Duodenal mucosa (tissue), 2 donors: ENCODE results near the gene ARMH3.
"Not testable (repeated sequence)": the region's sequence is repeated elsewhere in the genome, so short reads cannot be mapped to it uniquely, and the experiment has no call there.

Source experiments
- H3K27ac ChIP-seq: one replicate; pipeline ENCODE4 v1.7.0; 2013; ENCODE audit warnings: low read depth, low read length
- H3K27me3 ChIP-seq, 2 donors: one replicate each; pipeline ENCODE4 v1.7.0; 2013; ENCODE audit warnings: low read length in 2 of 2, control low read depth in 1 of 2; ENCODE audit not compliant: insufficient read depth in 2 of 2, control insufficient read depth in 1 of 2
- H3K36me3 ChIP-seq, 2 donors: one replicate each; pipeline ENCODE4 v1.7.0; 2013; ENCODE audit warnings: low read length in 2 of 2, control low read depth in 1 of 2; ENCODE audit not compliant: insufficient read depth in 2 of 2, control insufficient read depth in 1 of 2
- H3K4me1 ChIP-seq, 2 donors: one replicate each; pipeline ENCODE4 v1.7.0; 2013; ENCODE audit warnings: low read length in 2 of 2, control low read depth in 1 of 2; ENCODE audit not compliant: insufficient read depth in 2 of 2, control insufficient read depth in 1 of 2
- H3K4me3 ChIP-seq, 2 donors: one replicate each; pipeline ENCODE4 v1.7.0; 2013; ENCODE audit warnings: low read length in 2 of 2, low read depth in 1 of 2
- H3K9ac ChIP-seq, 2 donors: one replicate each; pipeline ENCODE4 v1.7.0; 2013; ENCODE audit warnings: low read length in 2 of 2, low read depth in 1 of 2
- H3K9me3 ChIP-seq, 2 donors: one replicate each; pipeline ENCODE4 v1.7.0; 2013; ENCODE audit warnings: low read length in 2 of 2, control low read depth in 1 of 2; ENCODE audit not compliant: control insufficient read depth in 1 of 2

The ARMH3 gene

GRCh38 chr10:102046095-102046494 lies 9.9 kb downstream of the ARMH3 start:
- H3K9me3 ChIP-seq, result no peaks in the 10 kb centered on the region
- no peaks in the 10 kb centered on the region for H3K27me3 ChIP-seq
- no peaks in the 10 kb centered on the region for H3K36me3 ChIP-seq
- H3K27ac ChIP-seq, result no peak overlapping the region
- no peak overlapping the region for H3K9ac ChIP-seq
- no peak overlapping the region for H3K4me3 ChIP-seq
- H3K4me1 ChIP-seq, result no peaks in the 10 kb centered on the region

DNA sequence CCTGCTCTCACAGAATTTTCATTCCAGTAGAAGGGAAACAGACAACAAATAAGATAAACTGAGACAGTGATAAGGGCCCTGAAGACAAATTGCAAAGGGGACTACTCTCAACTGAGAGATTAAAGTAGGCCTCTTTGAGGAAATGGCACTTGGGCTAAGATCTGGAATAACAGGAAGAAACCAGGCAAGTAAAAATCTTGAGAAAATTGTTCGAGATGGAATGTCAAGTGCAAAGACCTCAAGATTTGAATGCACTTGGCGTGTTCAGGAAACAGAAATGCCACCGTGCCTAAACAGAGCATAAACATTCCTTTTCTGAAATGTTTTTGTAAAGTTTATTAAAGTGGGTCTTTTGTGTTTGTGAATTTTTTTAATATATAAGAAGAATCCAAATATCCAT lies 10.7 kb downstream of the ARMH3 start:
- H3K9ac ChIP-seq, result no peak overlapping the region
- H3K9me3 ChIP-seq, result no peaks in the 10 kb centered on the region
- H3K4me3 ChIP-seq, result no peak overlapping the region
- no peaks in the 10 kb centered on the region for H3K36me3 ChIP-seq
- H3K27me3 ChIP-seq, result no peaks in the 10 kb centered on the region
- no peak overlapping the region for H3K27ac ChIP-seq
- H3K4me1 ChIP-seq, result no peaks in the 10 kb centered on the region

DNA sequence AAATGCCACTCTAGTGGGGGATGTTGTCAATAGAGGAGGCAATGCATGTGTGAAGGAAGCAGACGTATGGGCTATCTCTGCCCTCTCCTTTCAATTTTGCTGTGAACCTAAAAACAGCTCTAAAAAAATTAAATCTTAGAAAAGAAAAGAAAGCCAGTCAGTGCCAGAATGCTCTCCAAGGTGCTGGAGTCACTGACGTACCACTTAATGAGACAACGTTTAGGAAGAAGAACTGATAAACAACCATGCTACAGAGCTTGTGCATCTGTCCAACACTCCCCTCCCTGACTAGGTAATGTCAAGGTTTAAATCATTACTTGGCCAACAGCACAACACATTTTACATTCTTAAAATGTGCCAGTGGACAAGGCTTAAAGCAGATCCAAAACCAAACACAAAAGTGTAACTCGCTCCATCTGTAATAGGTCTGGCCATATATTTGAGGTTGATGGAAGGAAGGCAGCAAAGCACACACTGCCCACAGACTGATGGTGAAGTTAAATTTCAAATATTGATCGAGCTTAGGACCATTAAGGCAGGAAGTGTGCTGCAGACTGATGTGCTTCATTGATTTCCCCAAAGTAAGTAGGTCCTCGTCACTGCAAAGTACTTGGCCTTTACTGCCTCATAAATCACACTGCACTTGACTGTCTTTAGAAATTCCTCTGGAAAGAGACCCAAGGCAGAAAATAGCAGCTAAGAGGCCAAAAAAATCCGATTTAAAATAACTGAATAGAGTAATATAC lies 15.5 kb downstream of the ARMH3 start:
- peaks cover 4 to 13% of the 10 kb centered on the region in 2 donors for H3K36me3 ChIP-seq
- no peaks in the 10 kb centered on the region for H3K9me3 ChIP-seq
- H3K9ac ChIP-seq, result no peak overlapping the region
- no peak overlapping the region for H3K27ac ChIP-seq
- H3K4me1 ChIP-seq, result no peaks in the 10 kb centered on the region
- no peaks in the 10 kb centered on the region for H3K27me3 ChIP-seq
- no peak overlapping the region for H3K4me3 ChIP-seq

DNA sequence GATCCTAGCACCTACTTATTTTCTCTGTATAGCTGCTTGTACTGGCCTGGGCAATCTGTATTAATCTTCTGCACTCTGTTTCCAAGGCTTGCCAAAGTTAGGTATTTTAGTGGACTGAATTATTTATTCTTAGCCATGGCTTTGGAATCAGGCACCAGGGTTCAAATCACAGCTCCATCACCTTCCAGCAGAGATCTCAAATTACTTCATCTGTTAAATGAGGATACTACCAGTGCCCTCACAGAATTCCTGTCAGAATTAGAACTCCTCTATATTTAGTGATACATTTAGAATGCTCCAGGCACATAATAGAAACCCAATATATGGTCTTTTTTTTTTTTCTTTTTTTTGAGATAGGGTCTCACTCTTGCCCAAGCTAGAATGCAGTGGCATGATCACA lies 17.6 kb downstream of the ARMH3 start:
- H3K36me3 ChIP-seq, result peaks cover 4 to 17% of the 10 kb centered on the region in 2 donors

DNA sequence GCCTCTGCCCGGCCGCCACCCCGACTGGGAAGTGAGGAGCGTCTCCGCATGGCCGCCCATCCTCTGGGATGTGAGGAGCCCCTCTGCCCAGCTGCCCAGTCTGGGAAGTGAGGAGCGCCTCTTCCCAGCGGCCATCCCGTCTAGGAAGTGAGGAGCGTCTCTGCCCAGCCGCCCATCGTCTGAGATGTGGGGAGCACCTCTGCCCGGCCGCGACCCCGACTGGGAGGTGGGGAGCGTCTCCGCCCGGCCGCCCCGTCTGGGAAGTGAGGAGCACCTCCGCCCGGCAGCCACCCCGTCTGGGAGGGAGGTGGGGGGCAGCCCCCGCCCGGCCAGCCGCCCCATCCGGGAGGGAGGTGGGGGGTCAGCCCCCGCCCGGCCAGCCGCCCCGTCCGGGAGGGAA lies 20.2 kb downstream of the ARMH3 start:
- not testable (repeated sequence) for H3K4me3 ChIP-seq, H3K27ac ChIP-seq, H3K9ac ChIP-seq, H3K27me3 ChIP-seq, H3K9me3 ChIP-seq, H3K4me1 ChIP-seq
- peaks cover 9 to 37% of the 10 kb centered on the region in 2 donors for H3K36me3 ChIP-seq

More for the DNA sequence above, 17.6 kb downstream of the ARMH3 start:
- no peak overlapping the region for H3K4me3 ChIP-seq
- no peaks in the 10 kb centered on the region for H3K27me3 ChIP-seq
- no peaks in the 10 kb centered on the region for H3K9me3 ChIP-seq
- H3K27ac ChIP-seq, result no peak overlapping the region
- no peak overlapping the region for H3K9ac ChIP-seq
- H3K4me1 ChIP-seq, result no peaks in the 10 kb centered on the region

DNA sequence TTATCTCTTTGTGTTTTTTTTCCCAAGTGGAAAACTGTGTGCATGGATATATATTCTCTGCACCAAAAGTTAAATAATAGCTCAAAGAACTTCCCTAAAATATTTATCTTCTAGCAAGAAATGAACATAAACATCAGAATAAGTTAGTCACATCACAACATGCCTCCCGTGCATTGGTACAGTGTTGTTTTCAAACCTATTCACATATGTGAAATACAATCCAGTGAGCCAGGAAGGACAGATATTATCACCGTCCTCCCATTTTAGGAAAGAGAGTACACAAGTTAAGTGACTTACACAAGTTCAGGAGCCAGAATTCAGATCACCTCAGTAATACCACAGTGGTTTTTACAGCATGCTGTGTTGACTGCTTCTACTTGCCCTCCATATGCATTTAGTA lies 22.2 kb downstream of the ARMH3 start:
- H3K27ac ChIP-seq, result no peak overlapping the region
- no peaks in the 10 kb centered on the region for H3K9me3 ChIP-seq
- H3K4me3 ChIP-seq, result no peak overlapping the region
- no peaks in the 10 kb centered on the region for H3K27me3 ChIP-seq
- no peaks in the 10 kb centered on the region for H3K4me1 ChIP-seq
- peaks cover 9 to 46% of the 10 kb centered on the region in 2 donors for H3K36me3 ChIP-seq
- no peak overlapping the region for H3K9ac ChIP-seq

DNA sequence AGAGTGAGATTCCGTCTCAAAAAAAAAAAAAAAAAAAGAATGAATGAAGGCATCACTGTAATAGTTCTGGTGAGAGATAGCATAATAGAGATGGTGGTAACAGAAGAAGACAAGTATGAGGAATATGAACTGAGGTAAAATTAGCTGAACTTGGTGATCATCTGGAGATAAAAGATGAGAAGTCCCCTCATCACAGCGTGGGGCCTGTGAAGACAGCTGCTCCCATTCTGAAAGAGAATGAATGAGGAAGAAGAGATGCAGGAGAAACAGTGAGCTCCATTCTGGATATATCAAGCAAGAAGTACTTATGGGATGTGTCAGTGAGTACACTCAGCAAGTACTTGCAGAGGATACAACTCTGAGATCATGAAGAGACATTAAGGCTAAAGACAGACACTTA lies 28.7 kb downstream of the ARMH3 start:
- H3K9ac ChIP-seq, result no peak overlapping the region
- no peak overlapping the region for H3K27ac ChIP-seq
- no peak overlapping the region for H3K4me3 ChIP-seq
- no peaks in the 10 kb centered on the region for H3K9me3 ChIP-seq
- no peaks in the 10 kb centered on the region for H3K4me1 ChIP-seq
- H3K27me3 ChIP-seq, result no peaks in the 10 kb centered on the region
- H3K36me3 ChIP-seq, result peaks cover 22 to 76% of the 10 kb centered on the region in 2 donors

- Histone ChIP-seq H3K4me1 (no peaks in the 10 kb centered on the region), H3K4me3 (no peak overlapping the region), H3K27me3 (no peaks in the 10 kb centered on the region), H3K36me3 (peaks cover 26 to 71% of the 10 kb centered on the region in 2 donors), H3K9ac (no peak overlapping the region), H3K27ac (no peak overlapping the region), H3K9me3 (no peaks in the 10 kb centered on the region)
These were observed 31.2 kb downstream of the ARMH3 start for GRCh38 chr10:102024799-102025198.

- Histone ChIP-seq H3K27me3 (no peaks in the 10 kb centered on the region), H3K4me3 (no peak overlapping the region), H3K4me1 (no peaks in the 10 kb centered on the region), H3K27ac (no peak overlapping the region), H3K36me3 (peaks cover 34 to 56% of the 10 kb centered on the region in 2 donors), H3K9ac (no peak overlapping the region), H3K9me3 (no peaks in the 10 kb centered on the region)
These were observed 35.0 kb downstream of the ARMH3 start for GRCh38 chr10:102020938-102021337.

GRCh38 chr10:102017295-102017694 lies 38.7 kb downstream of the ARMH3 start:
- no peaks in the 10 kb centered on the region for H3K27me3 ChIP-seq
- peaks cover 28 to 57% of the 10 kb centered on the region in 2 donors for H3K36me3 ChIP-seq
- no peaks in the 10 kb centered on the region for H3K9me3 ChIP-seq
- no peak overlapping the region for H3K9ac ChIP-seq
- H3K4me1 ChIP-seq, result no peaks in the 10 kb centered on the region
- no peak overlapping the region for H3K4me3 ChIP-seq
- H3K27ac ChIP-seq, result no peak overlapping the region
